ENCODE results near the gene ATXN1.

Gene ATXN1

GRCh38 chr6:16372029-16372776, 389.1 kb downstream of the ATXN1 start:
- ATAC-seq: no peak
- TF ChIP-seq CSRNP3 (CRISPR knock-in tag; IDR thresholded peaks at IDR 0.05) (no peak), CSDC2 (CRISPR knock-in tag; IDR thresholded peaks at IDR 0.05) (no peak), PPARA (CRISPR knock-in tag; IDR thresholded peaks at IDR 0.05; ENCODE audit: borderline replicate concordance) (no peak), ZNF565 (CRISPR knock-in tag; conservative IDR thresholded peaks at IDR 0.05; ENCODE audit: low read depth) (no peak), ZFP3 (CRISPR knock-in tag; IDR thresholded peaks at IDR 0.05) (no peak), TSHZ2 (CRISPR knock-in tag; IDR thresholded peaks at IDR 0.05) (no peak), BACH2 (CRISPR knock-in tag; IDR thresholded peaks at IDR 0.05; ENCODE audit: borderline replicate concordance) (no peak), ESRRG (CRISPR knock-in tag; IDR thresholded peaks at IDR 0.05) (no peak), CREB5 (CRISPR knock-in tag; IDR thresholded peaks at IDR 0.05; ENCODE audit: low read depth) (no peak), RARB (CRISPR knock-in tag; IDR thresholded peaks at IDR 0.05) (no peak), PATZ1 (CRISPR knock-in tag; IDR thresholded peaks at IDR 0.05; ENCODE audit: borderline replicate concordance) (no peak), ZC3H10 (CRISPR knock-in tag; IDR thresholded peaks at IDR 0.05) (no peak)

- no peak for ATAC-seq
- TF ChIP-seq ARNTL (CRISPR knock-in tag; IDR thresholded peaks at IDR 0.05; ENCODE audit: borderline replicate concordance, low read depth) (no peak), ZNF8 (CRISPR knock-in tag; IDR thresholded peaks at IDR 0.05) (no peak), SNAI2 (CRISPR knock-in tag; IDR thresholded peaks at IDR 0.05) (no peak), GLIS3 (CRISPR knock-in tag; IDR thresholded peaks at IDR 0.05) (no peak), PPARA (CRISPR knock-in tag; IDR thresholded peaks at IDR 0.05; ENCODE audit: borderline replicate concordance) (no peak), ZFP30 (CRISPR knock-in tag; IDR thresholded peaks at IDR 0.05) (no peak), TSHZ2 (CRISPR knock-in tag; IDR thresholded peaks at IDR 0.05) (no peak), RARB (CRISPR knock-in tag; IDR thresholded peaks at IDR 0.05) (no peak), ZNF565 (CRISPR knock-in tag; conservative IDR thresholded peaks at IDR 0.05; ENCODE audit: low read depth) (no peak), ISL1 (CRISPR knock-in tag; IDR thresholded peaks at IDR 0.05) (no peak), CSDC2 (CRISPR knock-in tag; IDR thresholded peaks at IDR 0.05) (no peak)
These were observed 389.9 kb downstream of the ATXN1 start for GRCh38 chr6:16371401-16371800.

GRCh38 chr6:16370943-16371342, 390.3 kb downstream of the ATXN1 start:
- TF ChIP-seq CSRNP3 (CRISPR knock-in tag; IDR thresholded peaks at IDR 0.05): no peak
- ATAC-seq: no peak
